ENCODE measurements around the gene RASGRF1.

- TF ChIP-seq CTCF (IDR thresholded peaks at IDR 0.05) (no peak), EP300 (IDR thresholded peaks at IDR 0.05) (no peak), POLR2A (IDR thresholded peaks at IDR 0.05) (no peak)
Observed at GRCh38 chr15:79065706-79066376, 24.7 kb downstream of the RASGRF1 start.
